Endodermal cell (in vitro differentiated cells): ENCODE measurements around the gene TEX48. TPM values are rescaled to one million over a fixed set of nuclear protein-coding genes. Genes with fewer than 3 reads are reported as not detected.

Experiments used
- DNase-seq: peaks from one replicate; pipeline ENCODE4 v3.0.0-alpha.2; 2017
- H3K27ac ChIP-seq: 2 replicates; pipeline ENCODE4 v1.5.1; 2013; ENCODE audit warnings: mild to moderate bottlenecking, low read depth, low read length, moderate library complexity
- H3K27me3 ChIP-seq: 2 replicates; pipeline ENCODE4 v1.6.1; 2013; ENCODE audit warnings: mild to moderate bottlenecking, low read length, moderate library complexity; ENCODE audit not compliant: insufficient read depth, control insufficient read depth, poor library complexity, severe bottlenecking
- H3K36me3 ChIP-seq: 2 replicates; pipeline ENCODE4 v1.7.0; 2013; ENCODE audit warnings: mild to moderate bottlenecking, low read length, moderate library complexity; ENCODE audit not compliant: control insufficient read depth, insufficient read depth
- H3K4me1 ChIP-seq: one replicate; pipeline ENCODE4 v1.7.0; 2013; ENCODE audit warnings: low read length; ENCODE audit not compliant: control insufficient read depth, insufficient read depth
- H3K4me3 ChIP-seq: 2 replicates; pipeline ENCODE4 v1.5.1; 2013; ENCODE audit warnings: mild to moderate bottlenecking, low read length, moderate library complexity
- H3K9ac ChIP-seq: 2 replicates; pipeline ENCODE4 v1.6.1; 2013; ENCODE audit warnings: mild to moderate bottlenecking, low read length, moderate library complexity; ENCODE audit not compliant: poor library complexity, severe bottlenecking; ENCODE audit errors: extremely low read depth
- H3K9me3 ChIP-seq: 2 replicates; pipeline ENCODE4 v1.6.1; 2013; ENCODE audit warnings: mild to moderate bottlenecking, low read length, moderate library complexity; ENCODE audit not compliant: control insufficient read depth
- H3K27ac Mint-ChIP-seq: 2 replicates; pipeline ENCODE4 v1.8.0; 2020; ENCODE audit warnings: mixed read lengths
- H3K27me3 Mint-ChIP-seq: 2 replicates; pipeline ENCODE4 v1.8.0; 2021; ENCODE audit warnings: mild to moderate bottlenecking, mixed read lengths; ENCODE audit not compliant: insufficient read depth
- H3K36me3 Mint-ChIP-seq: 2 replicates; pipeline ENCODE4 v1.8.0; 2020; ENCODE audit warnings: low read depth, mixed read lengths
- H3K4me1 Mint-ChIP-seq: 2 replicates; pipeline ENCODE4 v1.8.0; 2020; ENCODE audit warnings: mixed read lengths
- H3K4me3 Mint-ChIP-seq: 2 replicates; pipeline ENCODE4 v1.8.0; 2020; ENCODE audit warnings: mild to moderate bottlenecking, moderate library complexity, mixed read lengths
- H3K9me3 Mint-ChIP-seq: 2 replicates; pipeline ENCODE4 v1.8.0; 2020; ENCODE audit warnings: mild to moderate bottlenecking, mixed read lengths
- CTCF ChIP-seq: fragments of 200-600 bp; sonication (generic); conservative IDR thresholded peaks from 2 replicates; pipeline ENCODE4 v1.5.0; 2021; ENCODE audit warnings: antibody characterized with exemption, mild to moderate bottlenecking
- WGBS, 2 experiments: methylation state at CpG; one replicate each; pipeline versions ENCODE4 v1.1.5 to v1.1.7; 2013; ENCODE audit warnings: missing lambda C conversion rate in 2 of 2, mixed read lengths in 1 of 2; ENCODE audit not compliant: insufficient coverage in 1 of 2, insufficient read length in 1 of 2; 5-methylcytosine and 5-hydroxymethylcytosine counted together
- total RNA-seq, 2 donors: library from RNA; stranded (reverse); fragmentation: NEBNext Ultra II Directional in 1 of 2; extraction: Animal tissue kit (Norgen Biotek cat#: 25700) in 1 of 2; gene quantifications; 2 replicates in 1 of 2; 3 replicates in 1 of 2; pipeline ENCODE4 v1.2.1, GENCODE V29; 2021

Gene TEX48
- total RNA-seq, 2 donors from 2014 or later = not detected

GRCh38 chr9:114701988-114702387 lies 20.0 kb upstream of the TEX48 start:
- H3K36me3 ChIP-seq = no peaks in the 10 kb centered on the region
- Mint-ChIP-seq H3K27ac (no peak overlapping the region), H3K4me3 (no peak overlapping the region), H3K27me3 (peaks cover 27% of the 10 kb centered on the region), H3K9me3 (peaks cover 5% of the 10 kb centered on the region), H3K36me3 (no peaks in the 10 kb centered on the region), H3K4me1 (peaks cover 4% of the 10 kb centered on the region)
- no peaks in the 10 kb centered on the region for H3K27me3 ChIP-seq
- no peak for TF ChIP-seq CTCF
- H3K27ac ChIP-seq = no peak overlapping the region
- no peak overlapping the region for H3K4me3 ChIP-seq
- peaks cover 8% of the 10 kb centered on the region for H3K9me3 ChIP-seq
- no peaks in the 10 kb centered on the region for H3K4me1 ChIP-seq
- DNase-seq = no peak
- no peak overlapping the region for H3K9ac ChIP-seq

- H3K9me3 ChIP-seq = peaks cover 8% of the 10 kb centered on the region
- H3K27me3 ChIP-seq = no peaks in the 10 kb centered on the region
- DNase-seq = no peak
- H3K36me3 ChIP-seq = no peaks in the 10 kb centered on the region
- Mint-ChIP-seq H3K9me3 (peaks cover 5% of the 10 kb centered on the region), H3K4me3 (no peak overlapping the region), H3K27ac (no peak overlapping the region), H3K4me1 (peaks cover 4% of the 10 kb centered on the region), H3K27me3 (peaks cover 24% of the 10 kb centered on the region), H3K36me3 (no peaks in the 10 kb centered on the region)
- H3K4me3 ChIP-seq = no peak overlapping the region
- no peak overlapping the region for H3K27ac ChIP-seq
- TF ChIP-seq CTCF = no peak
- 90 to 100% methylated on average over 2 to 4 of the region's 4 CpGs for WGBS, 2 experiments
- H3K4me1 ChIP-seq = no peaks in the 10 kb centered on the region
- no peak overlapping the region for H3K9ac ChIP-seq
These were observed 16.0 kb upstream of the TEX48 start for GRCh38 chr9:114697951-114698351.

DNA sequence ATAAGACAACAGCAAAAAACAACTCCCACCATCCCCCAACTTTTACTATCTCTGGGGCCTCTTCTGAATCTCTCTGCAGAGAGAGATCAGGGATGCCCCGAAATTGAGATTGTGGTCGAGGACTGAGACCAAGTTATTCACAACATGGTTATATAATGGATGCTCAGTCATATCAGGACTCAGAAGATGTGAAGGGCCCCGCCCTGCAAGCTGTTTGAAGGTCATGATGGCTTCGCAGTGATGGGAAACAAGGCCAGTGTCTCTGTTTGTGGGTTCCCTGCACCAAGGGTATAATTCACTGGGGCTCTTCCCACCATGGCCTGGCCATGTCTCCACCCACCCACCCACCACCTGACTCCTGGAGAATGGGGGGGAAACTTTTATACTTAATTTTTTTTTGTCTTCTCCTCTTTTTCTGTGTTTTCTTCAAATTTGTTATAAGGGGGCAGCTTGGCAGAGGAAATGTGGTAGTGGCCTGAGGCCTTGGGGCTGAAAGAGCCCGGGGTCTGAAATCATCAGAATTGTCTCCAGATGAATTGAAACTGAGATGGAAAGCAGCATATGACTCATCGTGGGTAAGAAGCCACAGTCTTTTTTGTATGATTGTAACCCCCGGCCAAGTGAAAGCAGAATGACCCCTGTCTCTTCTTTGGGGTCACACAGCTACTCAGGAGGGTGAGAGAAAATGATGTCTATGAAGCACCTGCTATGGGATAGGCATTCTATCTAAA lies 15.0 kb upstream of the TEX48 start:
- TF ChIP-seq CTCF = no peak
- peaks cover 8% of the 10 kb centered on the region for H3K9me3 ChIP-seq
- peak; percentile 12 for DNase-seq
- no peaks in the 10 kb centered on the region for H3K36me3 ChIP-seq
- Mint-ChIP-seq H3K4me3 (no peak overlapping the region), H3K9me3 (peaks cover 5% of the 10 kb centered on the region), H3K4me1 (peaks cover 4% of the 10 kb centered on the region), H3K27me3 (peaks cover 27% of the 10 kb centered on the region), H3K27ac (no peak overlapping the region), H3K36me3 (no peaks in the 10 kb centered on the region)
- H3K27me3 ChIP-seq = no peaks in the 10 kb centered on the region
- WGBS, 2 experiments = 80 to 84% methylated on average over 6 to 7 of the region's 7 CpGs
- no peak overlapping the region for H3K9ac ChIP-seq
- no peak overlapping the region for H3K4me3 ChIP-seq
- no peak overlapping the region for H3K27ac ChIP-seq
- no peaks in the 10 kb centered on the region for H3K4me1 ChIP-seq
